NOMO-1 treated with DMSO at 0.1 percent for 48 hours (cell line): Measurements from ENCODE around the gene USP44.
A peak's percentile ranks its signal among the peaks of the same experiment; 100 is the strongest.
"Not testable (repeated sequence)": the region's sequence is repeated elsewhere in the genome, so short reads cannot be mapped to it uniquely, and the experiment has no call there.

Experiments
- DNase-seq: peaks from one replicate; lab custom pipeline; 2025; ENCODE audit not compliant: unreplicated experiment; lab: John Stamatoyannopoulos, UW

The USP44 gene

GRCh38 chr12:95551305-95551704, at the start of gene USP44:
Gene USP44 (minus strand): TSS chr12:95551476. CDS start chr12:95534256, 17,220 bp downstream.
- DNase-seq = no peak

- DNase-seq = no peak
These were observed 49.3 kb upstream of the USP44 start for GRCh38 chr12:95600567-95600966.

- no peak for DNase-seq
These were observed 48.6 kb upstream of the USP44 start for GRCh38 chr12:95599880-95600279.

GRCh38 chr12:95594136-95594535, 42.9 kb upstream of the USP44 start:
- no peak for DNase-seq

- DNase-seq = no peak
These were observed 42.1 kb upstream of the USP44 start for GRCh38 chr12:95593266-95593871.

GRCh38 chr12:95591731-95592130, 40.5 kb upstream of the USP44 start:
- no peak for DNase-seq

GRCh38 chr12:95590775-95591174, 39.5 kb upstream of the USP44 start:
- DNase-seq = no peak

GRCh38 chr12:95583933-95584332, 32.7 kb upstream of the USP44 start:
- no peak for DNase-seq

GRCh38 chr12:95582230-95583058, 31.2 kb upstream of the USP44 start:
- no peak for DNase-seq

GRCh38 chr12:95577820-95578219, 26.5 kb upstream of the USP44 start:
- no peak for DNase-seq

- DNase-seq = no peak
These were observed 23.6 kb upstream of the USP44 start for GRCh38 chr12:95574799-95575452.

- DNase-seq = no peak
These were observed 22.8 kb upstream of the USP44 start for GRCh38 chr12:95573951-95574576.

- peak; percentile 38 for DNase-seq
These were observed 20.1 kb upstream of the USP44 start for GRCh38 chr12:95571369-95571768.

GRCh38 chr12:95568045-95568444, 16.8 kb upstream of the USP44 start:
- not testable (repeated sequence) for DNase-seq

GRCh38 chr12:95557625-95558024, 6.3 kb upstream of the USP44 start:
- DNase-seq = no peak

GRCh38 chr12:95554532-95555071, 3.3 kb upstream of the USP44 start:
- peak; percentile 51 for DNase-seq

- DNase-seq = peak; percentile 72
These were observed 2.1 kb upstream of the USP44 start for GRCh38 chr12:95553197-95553943.

- DNase-seq = peak; percentile 47
These were observed 739 bp upstream of the USP44 start for GRCh38 chr12:95551913-95552516.

- no peak for DNase-seq
These were observed 1.7 kb downstream of the USP44 start for GRCh38 chr12:95549392-95550084.
